Measurements from ENCODE around the gene CAPN13.

DNA sequence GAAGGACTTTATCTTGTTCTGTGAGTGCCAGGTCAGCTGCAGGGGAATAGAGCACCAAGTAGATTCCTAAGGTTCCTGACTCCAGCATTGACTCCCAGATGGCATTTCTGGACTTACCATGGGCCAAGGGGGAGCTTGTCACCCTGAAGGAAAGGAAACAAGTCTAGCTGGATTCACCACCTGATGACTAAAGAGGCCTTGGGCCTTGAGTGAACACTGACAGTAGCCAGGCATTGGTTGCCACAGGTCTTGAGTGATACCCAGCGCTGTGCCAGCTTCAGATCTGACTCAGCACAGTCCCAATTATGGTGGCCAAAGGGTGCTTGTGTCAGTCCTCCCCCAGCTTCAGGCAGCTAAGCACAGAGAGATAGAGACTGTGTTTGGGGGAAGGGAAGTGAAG, 40.1 kb upstream of the CAPN13 start:
- TF ChIP-seq CTCF (IDR thresholded peaks at IDR 0.05; ENCODE audit: borderline replicate concordance, extremely low read depth, low read length, poor library complexity, severe bottlenecking) = no peak
- no peak for TF ChIP-seq EZH2 (IDR thresholded peaks at IDR 0.05; ENCODE audit: borderline replicate concordance, low read depth, low read length, severe bottlenecking)
